ENCODE results near the gene RIN3.

DNA sequence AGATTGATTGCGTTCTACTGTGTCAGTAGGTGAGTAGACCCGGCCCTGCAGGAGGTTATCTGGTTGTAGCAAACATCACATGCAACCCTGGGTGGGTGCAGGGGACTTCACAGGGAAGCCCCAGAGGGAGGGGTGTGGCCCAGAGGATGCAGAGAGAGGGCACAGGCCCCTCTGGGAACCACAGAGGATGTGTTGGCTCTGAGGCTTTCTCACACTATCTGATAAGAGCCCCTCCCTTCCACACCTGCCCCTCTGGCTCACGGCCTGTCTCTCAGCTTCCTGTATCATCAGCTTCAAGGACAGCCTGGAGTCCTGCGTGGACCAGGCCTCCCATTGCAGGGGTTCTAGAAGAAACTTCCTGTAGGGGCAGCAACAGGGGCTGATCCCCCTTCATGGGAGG lies 101.9 kb downstream of the RIN3 start:
- TF ChIP-seq, protein P1, sequence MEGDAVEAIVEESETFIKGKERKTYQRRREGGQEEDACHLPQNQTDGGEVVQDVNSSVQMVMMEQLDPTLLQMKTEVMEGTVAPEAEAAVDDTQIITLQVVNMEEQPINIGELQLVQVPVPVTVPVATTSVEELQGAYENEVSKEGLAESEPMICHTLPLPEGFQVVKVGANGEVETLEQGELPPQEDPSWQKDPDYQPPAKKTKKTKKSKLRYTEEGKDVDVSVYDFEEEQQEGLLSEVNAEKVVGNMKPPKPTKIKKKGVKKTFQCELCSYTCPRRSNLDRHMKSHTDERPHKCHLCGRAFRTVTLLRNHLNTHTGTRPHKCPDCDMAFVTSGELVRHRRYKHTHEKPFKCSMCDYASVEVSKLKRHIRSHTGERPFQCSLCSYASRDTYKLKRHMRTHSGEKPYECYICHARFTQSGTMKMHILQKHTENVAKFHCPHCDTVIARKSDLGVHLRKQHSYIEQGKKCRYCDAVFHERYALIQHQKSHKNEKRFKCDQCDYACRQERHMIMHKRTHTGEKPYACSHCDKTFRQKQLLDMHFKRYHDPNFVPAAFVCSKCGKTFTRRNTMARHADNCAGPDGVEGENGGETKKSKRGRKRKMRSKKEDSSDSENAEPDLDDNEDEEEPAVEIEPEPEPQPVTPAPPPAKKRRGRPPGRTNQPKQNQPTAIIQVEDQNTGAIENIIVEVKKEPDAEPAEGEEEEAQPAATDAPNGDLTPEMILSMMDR (IDR thresholded peaks at IDR 0.05; ENCODE audit: low read depth, low read length, missing input control): no peak
- no peak for TF ChIP-seq RXRA (IDR thresholded peaks at IDR 0.05)
- TF ChIP-seq HNF4G (IDR thresholded peaks at IDR 0.05): no peak
- TF ChIP-seq EGR1 (IDR thresholded peaks at IDR 0.05; ENCODE audit: low read depth in 2 of 2): no peak
- TF ChIP-seq GABPA (IDR thresholded peaks at IDR 0.05 in 1 of 2, conservative IDR thresholded peaks at IDR 0.05 in 1 of 2): no peak
- no peak for TF ChIP-seq JUND (IDR thresholded peaks at IDR 0.05)
- TF ChIP-seq, protein P2, sequence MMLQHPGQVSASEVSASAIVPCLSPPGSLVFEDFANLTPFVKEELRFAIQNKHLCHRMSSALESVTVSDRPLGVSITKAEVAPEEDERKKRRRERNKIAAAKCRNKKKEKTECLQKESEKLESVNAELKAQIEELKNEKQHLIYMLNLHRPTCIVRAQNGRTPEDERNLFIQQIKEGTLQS (IDR thresholded peaks at IDR 0.05): no peak
- no peak for TF ChIP-seq RAD21 (IDR thresholded peaks at IDR 0.05)
- TF ChIP-seq, protein P3, sequence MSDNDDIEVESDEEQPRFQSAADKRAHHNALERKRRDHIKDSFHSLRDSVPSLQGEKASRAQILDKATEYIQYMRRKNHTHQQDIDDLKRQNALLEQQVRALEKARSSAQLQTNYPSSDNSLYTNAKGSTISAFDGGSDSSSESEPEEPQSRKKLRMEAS (IDR thresholded peaks at IDR 0.05): no peak
- TF ChIP-seq TAF1 (conservative IDR thresholded peaks at IDR 0.05): no peak
- no peak for TF ChIP-seq YY1 (IDR thresholded peaks at IDR 0.05)
- TF ChIP-seq, protein P4, sequence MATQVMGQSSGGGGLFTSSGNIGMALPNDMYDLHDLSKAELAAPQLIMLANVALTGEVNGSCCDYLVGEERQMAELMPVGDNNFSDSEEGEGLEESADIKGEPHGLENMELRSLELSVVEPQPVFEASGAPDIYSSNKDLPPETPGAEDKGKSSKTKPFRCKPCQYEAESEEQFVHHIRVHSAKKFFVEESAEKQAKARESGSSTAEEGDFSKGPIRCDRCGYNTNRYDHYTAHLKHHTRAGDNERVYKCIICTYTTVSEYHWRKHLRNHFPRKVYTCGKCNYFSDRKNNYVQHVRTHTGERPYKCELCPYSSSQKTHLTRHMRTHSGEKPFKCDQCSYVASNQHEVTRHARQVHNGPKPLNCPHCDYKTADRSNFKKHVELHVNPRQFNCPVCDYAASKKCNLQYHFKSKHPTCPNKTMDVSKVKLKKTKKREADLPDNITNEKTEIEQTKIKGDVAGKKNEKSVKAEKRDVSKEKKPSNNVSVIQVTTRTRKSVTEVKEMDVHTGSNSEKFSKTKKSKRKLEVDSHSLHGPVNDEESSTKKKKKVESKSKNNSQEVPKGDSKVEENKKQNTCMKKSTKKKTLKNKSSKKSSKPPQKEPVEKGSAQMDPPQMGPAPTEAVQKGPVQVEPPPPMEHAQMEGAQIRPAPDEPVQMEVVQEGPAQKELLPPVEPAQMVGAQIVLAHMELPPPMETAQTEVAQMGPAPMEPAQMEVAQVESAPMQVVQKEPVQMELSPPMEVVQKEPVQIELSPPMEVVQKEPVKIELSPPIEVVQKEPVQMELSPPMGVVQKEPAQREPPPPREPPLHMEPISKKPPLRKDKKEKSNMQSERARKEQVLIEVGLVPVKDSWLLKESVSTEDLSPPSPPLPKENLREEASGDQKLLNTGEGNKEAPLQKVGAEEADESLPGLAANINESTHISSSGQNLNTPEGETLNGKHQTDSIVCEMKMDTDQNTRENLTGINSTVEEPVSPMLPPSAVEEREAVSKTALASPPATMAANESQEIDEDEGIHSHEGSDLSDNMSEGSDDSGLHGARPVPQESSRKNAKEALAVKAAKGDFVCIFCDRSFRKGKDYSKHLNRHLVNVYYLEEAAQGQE (IDR thresholded peaks at IDR 0.05): no peak

Data from liver (tissue), 3 donors.